NOMO-1 treated with DMSO at 0.1 percent for 48 hours (cell line): ENCODE data around the gene CNN1.

Source experiments
- DNase-seq: peaks from one replicate; lab custom pipeline; 2025; ENCODE audit not compliant: unreplicated experiment; lab: John Stamatoyannopoulos, UW

CNN1 gene

GRCh38 chr19:11538232-11539036 is at the start of gene CNN1:
Gene CNN1, plus strand, starts transcription at chr19:11538851. Its CDS starts 77 bp downstream, at chr19:11538928.
- no peak for DNase-seq

GRCh38 chr19:11489378-11489777 is 49.3 kb upstream of the CNN1 start:
- DNase-seq = no peak

- DNase-seq = no peak
These were observed 43.9 kb upstream of the CNN1 start for GRCh38 chr19:11494634-11495285.

- no peak for DNase-seq
These were observed 43.2 kb upstream of the CNN1 start for GRCh38 chr19:11495481-11495880.

DNA sequence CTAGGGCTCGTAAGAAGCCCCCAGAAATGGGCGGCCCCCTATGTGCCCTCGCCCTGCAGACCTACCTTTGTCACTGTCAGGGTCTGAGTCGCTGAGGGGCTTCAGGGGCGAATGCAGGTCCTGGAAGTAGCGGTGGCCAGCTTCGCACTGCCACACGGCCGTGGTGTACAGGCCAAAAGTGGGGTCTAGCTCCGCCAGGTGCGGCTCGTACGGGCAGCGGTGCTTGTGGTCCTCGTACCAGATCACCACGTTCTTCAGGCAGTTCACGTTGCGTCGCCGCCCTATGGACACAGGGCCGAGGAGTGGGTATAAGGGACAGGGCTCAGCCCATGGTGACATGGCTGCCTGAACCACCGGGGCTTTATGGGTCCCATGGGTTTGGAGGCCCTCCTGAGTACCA is 42.8 kb upstream of the CNN1 start:
- DNase-seq = no peak

DNA sequence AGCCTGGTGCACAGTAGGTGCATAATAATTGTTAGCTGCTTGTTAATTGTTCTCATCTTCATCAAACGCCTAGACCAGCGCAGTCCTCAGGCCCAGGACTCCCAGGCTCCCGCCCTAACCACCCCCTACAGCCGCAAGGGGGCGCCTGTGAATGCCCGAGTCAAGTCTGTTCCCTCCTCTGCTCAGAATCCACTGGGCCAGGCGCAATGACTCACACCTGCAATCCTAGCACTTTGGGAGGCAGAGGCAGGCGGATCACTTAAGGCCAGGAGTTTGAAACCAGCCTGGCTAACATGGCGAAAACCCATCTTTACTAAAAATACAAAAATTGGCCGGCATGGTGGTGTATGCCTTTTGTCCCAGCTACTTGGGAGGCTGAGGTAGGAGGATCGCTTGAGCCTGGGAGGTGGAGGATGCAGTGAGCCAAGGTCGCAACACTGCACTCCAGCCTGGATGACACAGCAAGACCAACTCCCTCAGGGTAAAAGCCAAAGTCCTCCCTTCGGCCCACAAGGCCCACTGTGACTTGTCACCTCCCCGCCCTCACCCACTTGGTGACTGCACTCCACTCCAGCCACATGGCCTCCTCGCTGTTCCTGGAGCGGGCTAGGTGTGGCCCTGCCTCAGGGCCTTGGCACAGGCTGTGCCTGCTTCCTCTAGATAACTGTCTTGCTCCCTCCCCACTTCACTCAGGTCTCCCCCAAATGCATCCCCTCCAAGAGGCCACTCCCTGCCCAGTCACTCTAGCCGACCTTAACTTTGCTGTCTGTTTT is 42.1 kb upstream of the CNN1 start:
- DNase-seq = peak; percentile 57

- DNase-seq = no peak
These were observed 39.4 kb upstream of the CNN1 start for GRCh38 chr19:11499220-11499726.

GRCh38 chr19:11499890-11500420 is 38.7 kb upstream of the CNN1 start:
- DNase-seq = no peak

- no peak for DNase-seq
These were observed 34.1 kb upstream of the CNN1 start for GRCh38 chr19:11504502-11505031.

- DNase-seq = peak; percentile 88
These were observed 33.6 kb upstream of the CNN1 start for GRCh38 chr19:11505032-11505503.

DNA sequence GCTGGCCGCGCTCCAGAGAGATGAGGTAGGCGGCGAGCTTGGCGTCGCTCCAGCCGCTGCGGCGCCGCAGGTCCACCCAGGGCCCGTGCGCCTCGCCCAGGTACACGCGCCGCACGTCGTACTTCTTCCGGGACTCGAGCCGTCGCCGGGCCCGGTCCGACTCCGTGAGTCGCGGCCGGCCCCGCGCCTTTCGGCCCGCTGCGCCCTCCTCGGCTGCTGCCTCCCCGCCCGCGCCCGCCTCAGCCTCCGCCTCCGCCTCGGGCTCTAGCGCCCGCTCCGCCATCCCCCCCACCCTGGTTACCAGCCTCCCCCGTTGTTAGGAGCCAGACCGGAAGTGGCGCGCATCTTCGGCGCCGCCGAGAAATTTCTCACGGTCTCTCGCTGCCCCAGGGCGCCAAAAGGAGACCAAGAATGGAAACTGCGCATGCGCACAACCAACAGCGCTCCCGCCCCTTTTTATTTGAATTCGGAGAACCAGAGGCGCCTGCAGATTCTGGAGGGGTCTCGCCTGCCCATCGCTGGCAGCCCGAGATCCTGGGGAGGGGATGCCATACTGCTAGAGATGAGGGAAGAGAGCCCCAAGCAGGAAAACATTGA is 33.0 kb upstream of the CNN1 start, which contains the start of gene ZNF653:
ZNF653 (minus strand) TSS at position 336 of the 597 bp plus-strand sequence; CDS start at position 283, 53 bp downstream.
- peak; percentile 87 for DNase-seq

- no peak for DNase-seq
These were observed 32.5 kb upstream of the CNN1 start for GRCh38 chr19:11506101-11506555.

DNA sequence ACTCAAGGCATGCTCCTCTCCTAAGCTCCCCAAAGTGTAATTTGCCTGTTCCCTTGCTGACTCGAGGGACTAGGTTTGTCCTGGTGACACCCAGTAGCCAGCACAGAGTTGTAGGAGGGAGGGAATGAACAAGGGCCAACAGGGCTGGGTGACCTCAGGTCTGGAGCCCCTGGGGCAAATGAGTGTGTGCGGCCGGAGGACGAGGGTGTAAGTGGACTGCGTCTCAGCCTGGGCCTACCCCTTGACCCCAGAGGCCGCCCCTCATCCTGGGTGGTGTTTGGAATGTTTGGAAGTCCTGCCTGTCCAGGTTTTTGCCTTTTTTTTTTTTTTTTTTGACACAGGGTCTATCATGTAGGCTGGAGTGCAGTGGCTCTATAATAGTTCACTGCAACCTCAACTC is 31.7 kb upstream of the CNN1 start:
- no peak for DNase-seq

- DNase-seq = no peak
These were observed 31.1 kb upstream of the CNN1 start for GRCh38 chr19:11507370-11508078.

DNA sequence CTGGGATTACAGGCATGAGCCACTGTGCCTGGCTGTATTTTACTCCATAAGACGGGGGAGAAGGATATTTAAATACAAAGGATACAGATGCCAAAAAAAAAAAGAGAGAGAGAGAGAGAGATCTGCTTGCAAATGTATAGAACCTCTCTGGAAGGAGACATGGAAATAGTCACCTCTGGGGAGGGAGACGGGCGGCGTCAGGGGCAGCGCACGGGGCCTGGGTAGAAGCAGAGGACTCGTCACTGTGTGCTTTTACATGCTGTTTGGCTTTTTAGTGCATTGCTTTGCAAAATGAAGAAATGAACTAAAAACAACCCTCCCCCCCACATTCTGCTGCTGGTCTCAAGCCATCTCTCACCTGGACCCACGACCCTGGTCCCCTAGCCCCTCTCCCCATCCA is 28.2 kb upstream of the CNN1 start:
- no peak for DNase-seq

DNA sequence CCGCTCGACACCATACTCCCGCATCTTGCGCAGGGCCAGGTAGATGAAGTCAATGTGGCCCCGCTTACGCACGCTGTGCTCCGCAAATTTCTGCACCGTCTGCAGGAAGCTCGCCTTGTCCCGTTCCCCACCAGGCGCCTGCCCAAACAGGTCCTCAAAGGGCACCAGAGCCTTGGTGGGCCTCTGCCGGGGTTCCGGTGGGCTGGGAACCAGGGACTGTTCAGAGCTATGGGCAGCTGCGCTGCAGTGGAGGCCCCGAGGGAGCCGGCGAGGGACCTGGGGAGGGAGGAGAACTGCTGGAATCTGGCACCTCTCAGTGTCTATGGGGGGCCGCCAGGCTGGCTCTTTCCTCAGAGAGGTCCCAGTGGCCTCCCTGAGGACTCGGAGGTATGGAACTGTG is 24.7 kb upstream of the CNN1 start:
- no peak for DNase-seq

GRCh38 chr19:11519138-11519537 is 19.5 kb upstream of the CNN1 start:
- DNase-seq = no peak

- DNase-seq = peak; percentile 94
These were observed 9.9 kb upstream of the CNN1 start, which contains the start of gene ECSIT for GRCh38 chr19:11528551-11529341. Gene ECSIT, minus strand, starts transcription at chr19:11529134. Its CDS starts 9,964 bp downstream, at chr19:11519170.

GRCh38 chr19:11530432-11530831 is 8.2 kb upstream of the CNN1 start:
- DNase-seq = no peak
